IMR-90 (cell line): Measurements from ENCODE around the gene TNFRSF14. TPM values are rescaled to one million over a fixed set of nuclear protein-coding genes. Genes with fewer than 3 reads are reported as not detected.
A peak's percentile ranks its signal among the peaks of the same experiment; 100 is the strongest.

Experiments
- ATAC-seq: fragments of 200-7000 bp; cut with Tn5 transposase; 2 replicates; pipeline ENCODE4 v1.9.1; 2020; ENCODE audit warnings: low read depth, mild to moderate bottlenecking, moderate library complexity
- BruUV-seq: library from RNA; stranded (reverse); fragments of 400-500 nt; replicated peaks from 2 replicates; lab custom pipeline; 2021; lab: Mats Ljungman, UMichigan
- CTCF ChIA-PET: fragments of 300-600 bp; formaldehyde crosslinking; extraction: SDS; loops from one replicate; lab custom pipeline; 2021; ENCODE audit warnings: antibody characterized with exemption; lab: Yijun Ruan, JAX
- POLR2A ChIA-PET: fragments of 300-600 bp; sonication (Branson Sonifier 250); formaldehyde crosslinking; loops from one replicate; lab custom pipeline; 2022; ENCODE audit warnings: antibody characterized with exemption; ENCODE audit not compliant: unreplicated experiment; lab: Charles Lee
- DNase-seq: peaks from one replicate; pipeline ENCODE4 v3.0.0; 2013
- H2AFZ ChIP-seq: replicated peaks from 2 replicates; pipeline ENCODE3; 2013; ENCODE audit warnings: low read length, mild to moderate bottlenecking; ENCODE audit not compliant: poor library complexity
- H2AK5ac ChIP-seq: 2 replicates; pipeline ENCODE4 v1.6.1; 2013; ENCODE audit warnings: low read depth, low read length, inconsistent platforms
- H2AK9ac ChIP-seq: replicated peaks from 2 replicates; pipeline ENCODE3; 2013; ENCODE audit warnings: mild to moderate bottlenecking, low read depth, low read length, moderate library complexity; ENCODE audit not compliant: poor library complexity
- H2BK120ac ChIP-seq: 2 replicates; pipeline ENCODE4 v1.6.1; 2013; ENCODE audit warnings: low read depth, low read length, inconsistent platforms
- H2BK15ac ChIP-seq: 3 replicates; pipeline ENCODE4 v1.6.1; 2013; ENCODE audit warnings: low read depth, low read length, inconsistent platforms
- H2BK20ac ChIP-seq: 2 replicates; pipeline ENCODE4 v1.6.1; 2013; ENCODE audit warnings: low read depth, mild to moderate bottlenecking, inconsistent platforms, low read length, moderate library complexity
- H2BK5ac ChIP-seq: 2 replicates; pipeline ENCODE4 v1.6.1; 2013; ENCODE audit warnings: mild to moderate bottlenecking, low read depth, low read length, inconsistent platforms; ENCODE audit not compliant: poor library complexity, severe bottlenecking
- H3K14ac ChIP-seq: replicated peaks from 2 replicates; pipeline ENCODE4 v1.6.1; 2013; ENCODE audit warnings: low read depth, low read length, inconsistent platforms
- H3K18ac ChIP-seq: 2 replicates; pipeline ENCODE4 v1.6.1; 2013; ENCODE audit warnings: low read depth, low read length, control low read depth
- H3K23ac ChIP-seq: 2 replicates; pipeline ENCODE4 v1.6.1; 2013; ENCODE audit warnings: low read depth, low read length, inconsistent platforms
- H3K27ac ChIP-seq: 2 replicates; pipeline ENCODE4 v1.5.1; 2013; ENCODE audit warnings: mild to moderate bottlenecking, control low read depth, low read length; ENCODE audit not compliant: insufficient read depth
- H3K27me3 ChIP-seq: 2 replicates; pipeline ENCODE4 v1.6.1; 2013; ENCODE audit warnings: low read length; ENCODE audit not compliant: control insufficient read depth, insufficient read depth
- H3K36me3 ChIP-seq: 2 replicates; pipeline ENCODE4 v1.6.1; 2013; ENCODE audit warnings: low read length, mixed read lengths; ENCODE audit not compliant: control insufficient read depth, insufficient read depth
- H3K4ac ChIP-seq: 2 replicates; pipeline ENCODE4 v1.6.1; 2013; ENCODE audit warnings: low read depth, low read length, inconsistent platforms
- H3K4me1 ChIP-seq: 2 replicates; pipeline ENCODE4 v1.6.1; 2013; ENCODE audit warnings: low read length, mixed read lengths; ENCODE audit not compliant: control insufficient read depth, insufficient read depth
- H3K4me2 ChIP-seq: 2 replicates; pipeline ENCODE4 v1.6.1; 2013; ENCODE audit warnings: low read depth, mild to moderate bottlenecking, control low read depth, low read length, moderate library complexity
- H3K4me3 ChIP-seq: 2 replicates; pipeline ENCODE4 v1.5.1; 2013; ENCODE audit warnings: low read depth, mild to moderate bottlenecking, control low read depth, low read length, moderate library complexity; ENCODE audit not compliant: insufficient read depth
- H3K56ac ChIP-seq: 2 replicates; pipeline ENCODE4 v1.6.1; 2013; ENCODE audit warnings: low read length, inconsistent platforms; ENCODE audit not compliant: insufficient read depth; ENCODE audit errors: extremely low read depth
- H3K79me1 ChIP-seq, 2 experiments: 2 replicates each; pipeline ENCODE4 v1.6.1; 2013; ENCODE audit warnings: low read length in 2 of 2, inconsistent platforms in 1 of 2, low read depth in 1 of 2
- H3K9ac ChIP-seq: 2 replicates; pipeline ENCODE4 v1.6.1; 2013; ENCODE audit warnings: low read depth, low read length, control low read depth
- H3K9me1 ChIP-seq: 2 replicates; pipeline ENCODE4 v1.6.1; 2013; ENCODE audit warnings: low read length, inconsistent platforms; ENCODE audit not compliant: insufficient read depth
- H3K9me3 ChIP-seq: 2 replicates; pipeline ENCODE4 v1.6.1; 2013; ENCODE audit warnings: low read length; ENCODE audit not compliant: control insufficient read depth, insufficient read depth
- H4K20me1 ChIP-seq: 2 replicates; pipeline ENCODE4 v1.6.1; 2013; ENCODE audit warnings: low read length, inconsistent platforms; ENCODE audit not compliant: insufficient read depth
- H4K5ac ChIP-seq: 2 replicates; pipeline ENCODE4 v1.6.1; 2013; ENCODE audit warnings: mild to moderate bottlenecking, low read depth, low read length, control low read depth
- H4K8ac ChIP-seq, 2 experiments: 2 replicates each; pipeline ENCODE4 v1.6.1; 2013; ENCODE audit warnings: low read depth in 2 of 2, low read length in 2 of 2, control low read depth in 1 of 2, inconsistent platforms in 1 of 2
- H4K91ac ChIP-seq: 2 replicates; pipeline ENCODE4 v1.6.1; 2013; ENCODE audit warnings: low read depth, low read length, inconsistent platforms; ENCODE audit not compliant: insufficient read depth
- BHLHE40 ChIP-seq: fragments of 150-350 bp; IDR thresholded peaks from 2 replicates; pipeline ENCODE4 v1.6.1; 2016; ENCODE audit warnings: mild to moderate bottlenecking, low read depth, low read length
- CHD1 ChIP-seq: IDR thresholded peaks from 2 replicates; pipeline ENCODE4 v1.6.1; 2012; ENCODE audit warnings: low read depth, low read length, improper control_type of control experiment
- FOS ChIP-seq: fragments of 150-350 bp; IDR thresholded peaks from 2 replicates; pipeline ENCODE4 v1.6.1; 2016; ENCODE audit warnings: low read depth, low read length
- MAFK ChIP-seq: IDR thresholded peaks from 2 replicates; pipeline ENCODE4 v1.6.1; 2012; ENCODE audit warnings: low read depth, low read length, improper control_type of control experiment
- MAZ ChIP-seq: IDR thresholded peaks from 2 replicates; pipeline ENCODE4 v1.6.1; 2012; ENCODE audit warnings: low read depth, mild to moderate bottlenecking, low read length, improper control_type of control experiment, moderate library complexity, borderline replicate concordance
- MXI1 ChIP-seq: IDR thresholded peaks from 2 replicates; pipeline ENCODE4 v1.6.1; 2012; ENCODE audit warnings: low read depth, mild to moderate bottlenecking, low read length, moderate library complexity, borderline replicate concordance
- NFE2L2 ChIP-seq: fragments of 150-350 bp; IDR thresholded peaks from 2 replicates; pipeline ENCODE4 v1.6.1; 2016; ENCODE audit warnings: low read depth, mild to moderate bottlenecking, low read length
- RCOR1 ChIP-seq: IDR thresholded peaks from 2 replicates; pipeline ENCODE4 v1.6.1; 2012; ENCODE audit warnings: mild to moderate bottlenecking, low read length, improper control_type of control experiment; ENCODE audit not compliant: insufficient replicate concordance
- SMC3 ChIP-seq: fragments of 150-350 bp; IDR thresholded peaks from 2 replicates; pipeline ENCODE4 v1.6.1; 2016; ENCODE audit warnings: low read depth, mild to moderate bottlenecking, antibody characterized with exemption, low read length, moderate library complexity
- WGBS, 2 experiments: methylation state at CpG; one replicate each; pipeline versions ENCODE4 v1.1.5 to v1.1.7; 2013; ENCODE audit warnings: missing lambda C conversion rate in 2 of 2; ENCODE audit not compliant: insufficient read length in 1 of 2; ENCODE audit errors: extremely low coverage in 2 of 2; 5-methylcytosine and 5-hydroxymethylcytosine counted together
- dilution Hi-C: fragments of 300-500 bp; cut with HindIII; formaldehyde crosslinking; loops from one replicate; pipeline ENCODE4 v1.14.3; 2018; ENCODE audit warnings: low sequenced_read_pairs; ENCODE audit not compliant: unreplicated experiment
- in situ Hi-C: fragments of 300-500 bp; cut with MboI; formaldehyde crosslinking; loops from 3 replicates; pipeline ENCODE4 v1.14.3; 2019; ENCODE audit warnings: low sequenced_read_pairs, inconsistent platforms, mixed read lengths
- intact Hi-C: fragments of 100-400 bp; cut with micrococcal nuclease; formaldehyde crosslinking; loops from 2 replicates; pipeline ENCODE4 v1.10.0; 2022
- polyA plus RNA-seq, 3 experiments: library from polyadenylated mRNA; depleted of rRNA; stranded (reverse); fragments of >200 nt; gene quantifications; 2 replicates each; pipeline ENCODE4 v1.2.3, GENCODE V29; 2012; ENCODE audit warnings: low replicate concordance in 1 of 3
- total RNA-seq: library from RNA; depleted of rRNA; stranded (reverse); fragments of >200 nt; gene quantifications from 2 replicates; pipeline ENCODE4 v1.2.3, GENCODE V29; 2012
- TF ChIP-seq, protein P1 (sequence below): fragments of 150-350 bp; IDR thresholded peaks from 2 replicates; pipeline ENCODE4 v1.6.1; 2017; ENCODE audit warnings: mild to moderate bottlenecking, antibody characterized with exemption, low read length, low read depth
- TF ChIP-seq, protein P2 (sequence below): conservative IDR thresholded peaks from 2 replicates; pipeline ENCODE4 v1.5.1; 2012; ENCODE audit warnings: mild to moderate bottlenecking, low read depth, low read length, improper control_type of control experiment

The TNFRSF14 gene
- total and polyA plus RNA-seq, 2 of the 4 experiments (the other 2 are of a cell fraction) = 1.3 to 4.2 TPM

DNA sequence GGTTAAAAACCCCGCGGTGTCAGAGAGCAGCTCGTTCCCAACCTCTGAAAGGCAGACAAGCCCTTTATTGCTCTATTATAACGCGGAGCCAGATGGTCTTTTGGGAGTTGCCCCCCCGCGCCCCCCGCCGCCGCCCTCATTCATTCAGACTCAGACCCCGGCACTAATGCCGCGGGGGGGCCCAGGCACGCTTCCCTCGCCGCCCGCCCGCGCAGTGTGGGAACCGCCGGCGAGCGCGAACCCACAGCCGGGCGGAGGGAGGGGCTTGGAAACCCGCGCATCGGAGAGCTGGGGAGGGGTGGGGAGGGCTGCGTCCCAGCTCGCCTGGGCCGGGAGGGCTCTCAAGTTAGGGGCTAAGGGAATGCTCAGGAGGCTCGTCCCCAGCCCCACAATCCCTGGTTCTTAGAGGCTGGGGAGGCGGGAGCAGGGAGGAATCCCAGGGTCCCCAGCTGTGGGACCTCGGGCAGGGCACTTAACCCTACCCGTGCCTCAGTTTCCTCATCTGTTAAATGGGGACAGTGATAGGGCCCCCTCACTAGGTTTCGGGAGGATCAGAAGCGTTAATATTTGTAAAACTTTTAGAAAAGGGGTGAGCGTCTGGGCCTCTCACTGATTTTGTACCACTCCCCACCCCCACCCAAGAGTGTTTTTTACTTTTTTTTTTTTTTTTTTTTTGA lies 15.2 kb upstream of the TNFRSF14 start (continued):
- no peak for TF ChIP-seq MAFK

DNA sequence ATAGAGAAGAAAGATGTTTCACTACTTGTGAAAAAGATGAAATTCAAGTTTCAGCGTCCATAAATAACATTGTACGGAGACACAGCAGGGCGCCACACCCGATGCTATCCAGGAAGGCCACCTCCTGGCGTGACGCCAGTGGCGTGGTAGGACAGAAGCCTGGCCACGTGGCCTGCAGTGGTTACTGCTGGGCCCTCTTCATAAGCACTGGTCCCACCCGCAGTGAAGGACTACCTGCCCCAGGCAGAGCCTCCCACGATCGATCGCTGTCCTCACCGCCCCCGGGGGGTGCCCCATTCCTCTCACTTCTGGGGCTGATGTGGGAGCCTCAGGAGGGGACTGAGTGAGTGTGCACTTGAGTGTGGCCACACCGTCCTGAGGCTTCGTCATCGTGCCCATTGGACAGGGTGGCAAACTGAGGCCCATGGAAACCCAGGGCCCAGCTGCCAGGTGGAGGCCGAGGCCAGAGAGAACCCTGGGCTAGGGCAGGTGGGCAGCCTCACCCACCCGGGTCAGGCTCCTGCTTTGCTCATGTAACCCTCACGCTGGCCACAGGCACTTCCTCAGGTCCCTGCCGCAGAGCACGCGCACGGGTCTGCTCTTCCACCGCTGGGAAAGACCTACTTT lies 14.4 kb upstream of the TNFRSF14 start:
- H4K5ac ChIP-seq = no peak overlapping the region
- ATAC-seq (no peak), DNase-seq (no peak)
- POLR2A ChIA-PET = interaction anchor here (0.5 kb wide), 1 partner anchor 313 kb away, joined by 3 read pairs; no protein-coding TSS in a partner anchor
- no peak overlapping the region for H2AK9ac ChIP-seq
- CTCF ChIA-PET = interaction anchor here (0.6 kb wide), 1 partner anchor 13 kb away, joined by 8 read pairs; no protein-coding TSS in a partner anchor
- H2AK5ac ChIP-seq = no peak overlapping the region
- no peak overlapping the region for H3K4me3 ChIP-seq
- intact Hi-C loops = no loop called here
- 0 out of 4 replicates have a peak, but pooled peaks cover 0 to 3% of the 10 kb centered on the region in 2 experiments for H3K79me1 ChIP-seq
- H3K36me3 ChIP-seq = no peaks in the 10 kb centered on the region
- H3K9me1 ChIP-seq = peaks cover 3% of the 10 kb centered on the region; the same call in 1 of the 2 replicates
- dilution Hi-C loops = no loop called here
- in situ Hi-C loops = loop anchor here (5.0 to 25.0 kb wide), 2 partner anchors 129 to 354 kb away; partner anchors contain the start of genes FAAP20 and PEX10
- H3K4me1 ChIP-seq = peaks cover 2% of the 10 kb centered on the region; the same call in 1 of the 2 replicates
- H2BK120ac ChIP-seq = no peak overlapping the region
- no peak overlapping the region for H3K27ac ChIP-seq
- H2BK20ac ChIP-seq = no peak overlapping the region
- no peak overlapping the region for H2BK5ac ChIP-seq
- no peak overlapping the region for H3K14ac ChIP-seq
- H3K9me3 ChIP-seq = no peaks in the 10 kb centered on the region
- H3K9ac ChIP-seq = no peak overlapping the region
- H3K23ac ChIP-seq = no peak overlapping the region
- H2BK15ac ChIP-seq = no peak overlapping the region
- H2AFZ ChIP-seq = peak overlapping the region; percentile 39
- no peak overlapping the region for H4K91ac ChIP-seq
- H3K4ac ChIP-seq = no peak overlapping the region
- H3K56ac ChIP-seq = no peak overlapping the region
- H4K20me1 ChIP-seq = no peaks in the 10 kb centered on the region
- H3K27me3 ChIP-seq = peaks cover 2% of the 10 kb centered on the region; the same call in 1 of the 2 replicates
- no peak overlapping the region for H4K8ac ChIP-seq
- BruUV-seq = no TSS peak
- 88% methylated on average over 15 of the region's 25 CpGs; no CpG with 5 or more reads in 1 of the 2 experiments for WGBS, 2 experiments
- H3K4me2 ChIP-seq = no peak overlapping the region
- no peak overlapping the region for H3K18ac ChIP-seq
- TF ChIP-seq NFE2L2 = no peak
- TF ChIP-seq, protein P1, sequence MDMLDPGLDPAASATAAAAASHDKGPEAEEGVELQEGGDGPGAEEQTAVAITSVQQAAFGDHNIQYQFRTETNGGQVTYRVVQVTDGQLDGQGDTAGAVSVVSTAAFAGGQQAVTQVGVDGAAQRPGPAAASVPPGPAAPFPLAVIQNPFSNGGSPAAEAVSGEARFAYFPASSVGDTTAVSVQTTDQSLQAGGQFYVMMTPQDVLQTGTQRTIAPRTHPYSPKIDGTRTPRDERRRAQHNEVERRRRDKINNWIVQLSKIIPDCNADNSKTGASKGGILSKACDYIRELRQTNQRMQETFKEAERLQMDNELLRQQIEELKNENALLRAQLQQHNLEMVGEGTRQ = no peak
- no peak for TF ChIP-seq FOS
- no peak for TF ChIP-seq BHLHE40
- TF ChIP-seq, protein P2, sequence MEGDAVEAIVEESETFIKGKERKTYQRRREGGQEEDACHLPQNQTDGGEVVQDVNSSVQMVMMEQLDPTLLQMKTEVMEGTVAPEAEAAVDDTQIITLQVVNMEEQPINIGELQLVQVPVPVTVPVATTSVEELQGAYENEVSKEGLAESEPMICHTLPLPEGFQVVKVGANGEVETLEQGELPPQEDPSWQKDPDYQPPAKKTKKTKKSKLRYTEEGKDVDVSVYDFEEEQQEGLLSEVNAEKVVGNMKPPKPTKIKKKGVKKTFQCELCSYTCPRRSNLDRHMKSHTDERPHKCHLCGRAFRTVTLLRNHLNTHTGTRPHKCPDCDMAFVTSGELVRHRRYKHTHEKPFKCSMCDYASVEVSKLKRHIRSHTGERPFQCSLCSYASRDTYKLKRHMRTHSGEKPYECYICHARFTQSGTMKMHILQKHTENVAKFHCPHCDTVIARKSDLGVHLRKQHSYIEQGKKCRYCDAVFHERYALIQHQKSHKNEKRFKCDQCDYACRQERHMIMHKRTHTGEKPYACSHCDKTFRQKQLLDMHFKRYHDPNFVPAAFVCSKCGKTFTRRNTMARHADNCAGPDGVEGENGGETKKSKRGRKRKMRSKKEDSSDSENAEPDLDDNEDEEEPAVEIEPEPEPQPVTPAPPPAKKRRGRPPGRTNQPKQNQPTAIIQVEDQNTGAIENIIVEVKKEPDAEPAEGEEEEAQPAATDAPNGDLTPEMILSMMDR = no peak
- TF ChIP-seq MXI1 = no peak
- no peak for TF ChIP-seq MAZ
- TF ChIP-seq CHD1 = no peak
- TF ChIP-seq RCOR1 = no peak
- TF ChIP-seq SMC3 = no peak
